Endothelial cell of umbilical vein (primary cell): ENCODE results near the gene SFTPD. TPM values are rescaled to one million over a fixed set of nuclear protein-coding genes. Genes with fewer than 3 reads are reported as not detected.

Experiments
- BruUV-seq: library from RNA; stranded (reverse); fragments of 400-500 nt; replicated peaks from 2 replicates; lab custom pipeline; 2021; lab: Mats Ljungman, UMichigan
- CTCF ChIA-PET: fragments of 300-600, 350-600 bp; sonication (Branson Sonifier 250); formaldehyde crosslinking; loops from one replicate; lab custom pipeline; 2021; ENCODE audit warnings: antibody characterized with exemption, inconsistent platforms; lab: Charles Lee
- POLR2A ChIA-PET: fragments of 300-600, 350-600 bp; sonication (Branson Sonifier 250); formaldehyde crosslinking; loops from one replicate; lab custom pipeline; 2021; ENCODE audit warnings: antibody characterized with exemption, inconsistent platforms; lab: Charles Lee
- DNase-seq: peaks from one replicate; pipeline ENCODE4 v3.0.0-alpha.2; 2011; ENCODE audit warnings: low read depth, low spot score
- FAIRE-seq: peaks from 2 replicates; lab custom pipeline; 2011; peaks lifted over from hg19 to GRCh38; lab: Jason Lieb, UNC
- H2AFZ ChIP-seq: 2 replicates; pipeline ENCODE4 v1.6.0; 2012; ENCODE audit warnings: low read depth, low read length, control low read depth, inconsistent platforms
- H3K27ac ChIP-seq: 2 replicates; pipeline ENCODE4 v1.5.1; 2011; ENCODE audit warnings: low read depth, mild to moderate bottlenecking, control low read depth, low read length, moderate library complexity; ENCODE audit not compliant: insufficient read depth
- H3K27me3 ChIP-seq, 2 experiments: 2 replicates each; pipeline versions ENCODE4 v1.6.0 to v1.6.1; 2011; ENCODE audit warnings: low read length in 2 of 2, mixed read lengths in 1 of 2; ENCODE audit not compliant: control insufficient read depth in 2 of 2, insufficient read depth in 2 of 2
- H3K36me3 ChIP-seq, 2 experiments: 2 replicates in 1 of 2; 3 replicates in 1 of 2; pipeline ENCODE4 v1.5.1; 2011; ENCODE audit warnings: low read length in 2 of 2, mild to moderate bottlenecking in 1 of 2, moderate library complexity in 1 of 2; ENCODE audit not compliant: control insufficient read depth in 2 of 2, insufficient read depth in 2 of 2; ENCODE audit errors: extremely low read depth in 1 of 2
- H3K4me1 ChIP-seq: 3 replicates; pipeline ENCODE4 v1.5.1; 2011; ENCODE audit warnings: mild to moderate bottlenecking, low read length; ENCODE audit not compliant: control insufficient read depth, insufficient read depth; ENCODE audit errors: extremely low read depth
- H3K4me2 ChIP-seq: 2 replicates; pipeline ENCODE4 v1.6.1; 2011; ENCODE audit warnings: low read length, control low read depth, mixed read lengths; ENCODE audit not compliant: insufficient read depth
- H3K4me3 ChIP-seq, 3 experiments: fragments of 200-600 bp in 1 of 3; sonication (generic), shearing (Covaris generic) in 1 of 3; replicated peaks in 1 of 3; 2 replicates each; pipeline ENCODE4 v1.5.1; 2011 to 2016; ENCODE audit warnings: control low read depth in 3 of 3, low read length in 3 of 3, mild to moderate bottlenecking in 2 of 3, inconsistent platforms in 1 of 3, low read depth in 1 of 3, moderate library complexity in 1 of 3; ENCODE audit not compliant: insufficient read depth in 1 of 3
- H3K79me2 ChIP-seq: 2 replicates; pipeline ENCODE4 v1.6.0; 2012; ENCODE audit warnings: low read length, inconsistent platforms; ENCODE audit not compliant: control insufficient read depth, insufficient read depth
- H3K9ac ChIP-seq: replicated peaks from 2 replicates; pipeline ENCODE3; 2011; ENCODE audit warnings: low read length, control low read depth; ENCODE audit not compliant: insufficient read depth; ENCODE audit errors: extremely low read depth
- H3K9me1 ChIP-seq: replicated peaks from 3 replicates; pipeline ENCODE4 v1.6.0; 2011; ENCODE audit warnings: mild to moderate bottlenecking, low read length; ENCODE audit not compliant: control insufficient read depth, insufficient read depth; ENCODE audit errors: extremely low read depth
- H3K9me3 ChIP-seq: replicated peaks from 2 replicates; pipeline ENCODE4 v1.5.1; 2012; ENCODE audit warnings: low read length, inconsistent platforms; ENCODE audit not compliant: control insufficient read depth, insufficient read depth
- H4K20me1 ChIP-seq: replicated peaks from 2 replicates; pipeline ENCODE3; 2011; ENCODE audit warnings: mild to moderate bottlenecking, low read length; ENCODE audit not compliant: control insufficient read depth, insufficient read depth; ENCODE audit errors: extremely low read depth
- EZH2 ChIP-seq: IDR thresholded peaks from 2 replicates; pipeline ENCODE4 v1.6.1; 2012; ENCODE audit warnings: borderline replicate concordance, low read depth, mild to moderate bottlenecking, moderate library complexity, low read length, inconsistent platforms; ENCODE audit not compliant: severe bottlenecking
- FOS ChIP-seq: IDR thresholded peaks from 2 replicates; pipeline ENCODE4 v1.6.1; 2011; ENCODE audit warnings: mild to moderate bottlenecking, low read length, moderate library complexity, borderline replicate concordance; ENCODE audit not compliant: insufficient read depth
- GATA2 ChIP-seq: IDR thresholded peaks from 2 replicates; pipeline ENCODE4 v1.7.0; 2011; ENCODE audit warnings: low read depth, mild to moderate bottlenecking, moderate library complexity, mixed read lengths, low read length; ENCODE audit not compliant: insufficient read length, insufficient read depth
- JUN ChIP-seq: IDR thresholded peaks from 2 replicates; pipeline ENCODE4 v1.6.1; 2011; ENCODE audit warnings: borderline replicate concordance, low read depth; ENCODE audit not compliant: insufficient read length, insufficient read depth
- MYC ChIP-seq: IDR thresholded peaks from one replicate; pipeline ENCODE4 v1.6.1; 2011; ENCODE audit warnings: mild to moderate bottlenecking, low read depth, low read length
- POLR2A ChIP-seq: IDR thresholded peaks from 2 replicates; pipeline ENCODE4 v1.6.1; 2012; ENCODE audit warnings: low read depth, mild to moderate bottlenecking, control low read depth, low read length
- POLR2AphosphoS5 ChIP-seq: IDR thresholded peaks from 2 replicates; pipeline ENCODE4 v1.6.1; 2012; ENCODE audit warnings: low read depth, mild to moderate bottlenecking, control low read depth, low read length, moderate library complexity; ENCODE audit not compliant: insufficient read depth
- dilution Hi-C: fragments of 300-500 bp; cut with MboI; formaldehyde crosslinking; loops from one replicate; pipeline ENCODE4 v1.15.0; 2019; ENCODE audit warnings: low sequenced_read_pairs; ENCODE audit not compliant: extremely low pct_ligation_motif_present
- intact Hi-C: fragments of 100-400 bp; cut with micrococcal nuclease; formaldehyde crosslinking; loops from one replicate; pipeline ENCODE4 v1.10.0; 2022
- polyA plus RNA-seq, 4 experiments: library from polyadenylated mRNA; depleted of rRNA in 3 of 4; stranded (reverse) in 3 of 4; unstranded in 1 of 4; fragments of >200 nt; gene quantifications; 2 replicates each; pipeline versions ENCODE4 v1.2.1 to v1.2.3, GENCODE V29; 2011 to 2012; ENCODE audit warnings: missing spikeins in 1 of 4
- total RNA-seq: library from RNA; stranded (reverse); gene quantifications from 2 replicates; pipeline ENCODE4 v1.2.3, GENCODE V29; 2021
- TF ChIP-seq, protein P1 (sequence below): IDR thresholded peaks from 2 replicates; pipeline ENCODE4 v1.6.1; 2011; ENCODE audit not compliant: insufficient read depth, insufficient read length
- TF ChIP-seq, protein P2 (sequence below), 2 donors: IDR thresholded peaks; 1 replicate in 1 of 2; 2 replicates in 1 of 2; pipeline ENCODE4 v1.5.1; 2011; ENCODE audit warnings: low read length in 2 of 2, mild to moderate bottlenecking in 2 of 2, moderate library complexity in 2 of 2, control low read depth in 1 of 2, inconsistent platforms in 1 of 2, low read depth in 1 of 2; ENCODE audit not compliant: insufficient read depth in 1 of 2; ENCODE audit errors: extremely low read depth in 1 of 2

SFTPD gene
- total and polyA plus RNA-seq, 2 donors (not counting 3 experiments of a cell fraction or from before 2014, with no cell fraction given), result not detected

DNA sequence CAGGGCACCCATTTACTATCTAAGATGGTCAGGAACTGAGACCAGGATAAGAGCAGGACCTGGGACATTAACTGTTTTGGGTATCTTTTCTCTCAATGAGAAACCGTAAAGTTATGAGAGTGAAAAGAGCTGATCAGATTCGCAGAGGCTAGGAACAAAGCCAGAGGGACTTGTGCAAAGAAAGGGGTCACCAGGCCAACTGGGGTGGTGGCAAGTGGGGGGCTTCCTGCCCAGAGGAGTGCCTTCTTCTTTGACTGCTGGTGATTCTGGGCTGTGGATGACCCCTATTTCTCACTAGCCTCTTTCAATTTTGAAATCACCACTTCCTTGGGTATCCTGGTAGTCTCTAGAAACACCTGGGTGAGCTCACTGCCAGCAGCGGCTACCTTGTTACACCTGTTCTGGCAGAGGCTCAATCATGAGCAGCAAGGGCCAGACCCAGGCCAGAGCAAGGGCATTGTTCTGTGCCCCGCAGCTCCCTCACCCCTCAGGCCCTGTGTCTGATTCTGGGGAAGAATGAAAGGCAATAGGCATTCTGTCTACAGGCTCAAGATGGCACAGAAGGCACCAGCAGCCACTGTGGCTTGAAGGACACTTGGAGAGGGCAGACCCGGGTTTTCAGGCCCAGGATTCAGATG, 999 bp downstream of the SFTPD start:
- DNase-seq (no peak), FAIRE-seq (no peak)
- no peak overlapping the region for H3K4me3 ChIP-seq
- H3K9me1 ChIP-seq, result no peaks in the 10 kb centered on the region
- H4K20me1 ChIP-seq, result no peaks in the 10 kb centered on the region
- no peaks in the 10 kb centered on the region for H3K36me3 ChIP-seq
- H3K4me1 ChIP-seq, result no peaks in the 10 kb centered on the region
- POLR2A ChIA-PET, result no interaction called here
- H3K9me3 ChIP-seq, result no peaks in the 10 kb centered on the region
- intact Hi-C loops (no loop called here), dilution Hi-C loops (no loop called here)
- no TSS peak for BruUV-seq
- no peak overlapping the region for H3K9ac ChIP-seq
- no peak overlapping the region for H2AFZ ChIP-seq
- no peaks in the 10 kb centered on the region for H3K79me2 ChIP-seq
- TF ChIP-seq EZH2, result no peak
- TF ChIP-seq FOS, result no peak
- TF ChIP-seq GATA2, result no peak
- TF ChIP-seq, protein P1, sequence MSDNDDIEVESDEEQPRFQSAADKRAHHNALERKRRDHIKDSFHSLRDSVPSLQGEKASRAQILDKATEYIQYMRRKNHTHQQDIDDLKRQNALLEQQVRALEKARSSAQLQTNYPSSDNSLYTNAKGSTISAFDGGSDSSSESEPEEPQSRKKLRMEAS, result no peak
- TF ChIP-seq MYC, result no peak
- H3K4me2 ChIP-seq, result no peak overlapping the region
- CTCF ChIA-PET, result no interaction called here
- H3K27ac ChIP-seq, result no peak overlapping the region
- peaks cover 4 to 14% of the 10 kb centered on the region in 2 experiments for H3K27me3 ChIP-seq

DNA sequence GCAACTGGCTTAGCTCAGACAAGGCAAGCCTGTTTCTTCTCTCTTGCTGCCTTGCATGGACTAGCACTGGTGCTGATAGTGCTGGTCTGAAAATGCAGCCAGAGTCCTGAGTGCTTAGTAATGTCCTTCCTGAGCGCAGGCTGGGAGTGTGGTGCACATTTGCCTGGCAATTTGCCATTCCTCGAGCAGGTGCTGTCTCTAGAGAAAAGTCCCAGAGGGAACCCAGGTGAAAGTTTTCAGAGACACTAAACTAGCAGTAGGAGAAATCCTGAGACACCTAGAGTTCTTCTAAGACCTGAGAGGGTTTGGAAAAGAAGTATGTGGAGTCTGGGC, 1.9 kb downstream of the SFTPD start:
- H3K4me1 ChIP-seq, result no peaks in the 10 kb centered on the region
- H3K79me2 ChIP-seq, result no peaks in the 10 kb centered on the region
- FAIRE-seq (no peak), DNase-seq (no peak)
- H3K9ac ChIP-seq, result no peak overlapping the region
- TF ChIP-seq POLR2AphosphoS5 (no peak), GATA2 (no peak), MYC (no peak), FOS (no peak), POLR2A (no peak), JUN (no peak)
- TF ChIP-seq, protein P1, result no peak
- TF ChIP-seq, protein P2, sequence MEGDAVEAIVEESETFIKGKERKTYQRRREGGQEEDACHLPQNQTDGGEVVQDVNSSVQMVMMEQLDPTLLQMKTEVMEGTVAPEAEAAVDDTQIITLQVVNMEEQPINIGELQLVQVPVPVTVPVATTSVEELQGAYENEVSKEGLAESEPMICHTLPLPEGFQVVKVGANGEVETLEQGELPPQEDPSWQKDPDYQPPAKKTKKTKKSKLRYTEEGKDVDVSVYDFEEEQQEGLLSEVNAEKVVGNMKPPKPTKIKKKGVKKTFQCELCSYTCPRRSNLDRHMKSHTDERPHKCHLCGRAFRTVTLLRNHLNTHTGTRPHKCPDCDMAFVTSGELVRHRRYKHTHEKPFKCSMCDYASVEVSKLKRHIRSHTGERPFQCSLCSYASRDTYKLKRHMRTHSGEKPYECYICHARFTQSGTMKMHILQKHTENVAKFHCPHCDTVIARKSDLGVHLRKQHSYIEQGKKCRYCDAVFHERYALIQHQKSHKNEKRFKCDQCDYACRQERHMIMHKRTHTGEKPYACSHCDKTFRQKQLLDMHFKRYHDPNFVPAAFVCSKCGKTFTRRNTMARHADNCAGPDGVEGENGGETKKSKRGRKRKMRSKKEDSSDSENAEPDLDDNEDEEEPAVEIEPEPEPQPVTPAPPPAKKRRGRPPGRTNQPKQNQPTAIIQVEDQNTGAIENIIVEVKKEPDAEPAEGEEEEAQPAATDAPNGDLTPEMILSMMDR (IDR thresholded peaks at IDR 0.05; ENCODE audit: extremely low read depth in 1 of 2, insufficient read depth in 1 of 2, low read depth in 1 of 2, low read length in 2 of 2), result no peak
- no peaks in the 10 kb centered on the region for H4K20me1 ChIP-seq
- dilution Hi-C loops, result no loop called here
- no peaks in the 10 kb centered on the region for H3K36me3 ChIP-seq
- no peaks in the 10 kb centered on the region for H3K9me3 ChIP-seq
- H2AFZ ChIP-seq, result no peak overlapping the region
- no peak overlapping the region for H3K4me2 ChIP-seq
- H3K27me3 ChIP-seq, result peaks cover 4 to 14% of the 10 kb centered on the region in 2 experiments
- no peaks in the 10 kb centered on the region for H3K9me1 ChIP-seq
- intact Hi-C loops, result no loop called here
- H3K27ac ChIP-seq, result no peak overlapping the region
- CTCF ChIA-PET, result no interaction called here
- POLR2A ChIA-PET, result no interaction called here
- BruUV-seq, result no TSS peak
- no peak overlapping the region for H3K4me3 ChIP-seq
